ENCODE results near the gene PRKCE. TPM values are rescaled to one million over a fixed set of nuclear protein-coding genes. Genes with fewer than 3 reads are reported as not detected.
A peak's percentile ranks its signal among the peaks of the same experiment; 100 is the strongest.

The PRKCE gene
- total RNA-seq, 1 donor from 2014 or later = 12.0 TPM

DNA sequence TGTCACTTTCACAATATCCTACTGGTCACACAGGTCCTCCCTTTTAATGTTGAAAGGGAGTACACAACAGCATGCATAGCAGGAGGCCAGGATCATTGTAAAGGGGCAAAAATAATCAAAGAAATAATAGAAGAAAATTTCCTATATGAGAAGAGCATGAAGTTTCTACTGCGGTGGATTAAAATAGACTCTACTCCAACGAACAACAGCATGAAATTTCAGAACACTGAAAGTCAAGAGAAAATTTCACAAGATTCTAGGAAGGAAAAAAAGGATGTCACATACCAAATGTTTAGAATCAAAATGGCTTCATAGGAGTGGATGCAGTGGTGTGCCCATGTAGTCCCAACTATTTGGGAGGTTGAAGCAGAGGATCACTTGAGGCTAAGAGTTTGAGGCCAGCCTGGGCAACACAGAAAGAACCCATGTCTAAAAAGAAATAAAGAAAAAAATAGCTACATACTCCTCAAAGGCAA lies 573.7 kb downstream of the PRKCE start:
- Mint-ChIP-seq H3K9me3 (ENCODE audit: low read depth) (peaks cover 16% of the 10 kb centered on the region), H3K27me3 (ENCODE audit: low read depth) (peaks cover 3% of the 10 kb centered on the region), H3K36me3 (ENCODE audit: low read depth) (peaks cover 3% of the 10 kb centered on the region), H3K4me3 (ENCODE audit: unreplicated experiment) (no peak overlapping the region), H3K4me1 (ENCODE audit: low read depth) (peaks cover 28% of the 10 kb centered on the region), H3K27ac (ENCODE audit: unreplicated experiment) (peak overlapping the region; percentile 95)
- no peak for DNase-seq (ENCODE audit: low spot score)
- no peak for TF ChIP-seq CTCF (IDR thresholded peaks at IDR 0.05)

DNA sequence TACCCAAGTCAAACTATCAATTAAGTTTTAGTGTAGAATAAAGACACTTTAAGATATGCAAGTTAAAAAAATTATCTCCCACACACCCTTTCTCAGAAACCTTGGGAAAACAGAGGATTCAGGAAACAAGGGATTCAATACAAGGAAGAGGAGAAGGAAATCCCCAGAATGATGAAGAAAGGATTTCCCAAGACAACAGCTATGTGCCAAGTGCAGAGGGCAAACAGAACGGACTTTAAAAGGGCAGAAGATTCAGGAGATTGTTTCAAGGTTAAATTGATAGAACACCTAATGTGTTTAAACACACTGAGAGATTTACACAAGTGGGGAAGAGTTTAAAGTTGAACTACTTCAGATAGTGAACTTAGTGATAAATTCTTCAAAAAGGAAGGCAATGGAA lies 574.3 kb downstream of the PRKCE start:
- Mint-ChIP-seq H3K9me3 (ENCODE audit: low read depth) (peaks cover 16% of the 10 kb centered on the region), H3K4me3 (ENCODE audit: unreplicated experiment) (no peak overlapping the region), H3K4me1 (ENCODE audit: low read depth) (peaks cover 28% of the 10 kb centered on the region), H3K27me3 (ENCODE audit: low read depth) (peaks cover 2% of the 10 kb centered on the region), H3K36me3 (ENCODE audit: low read depth) (peaks cover 3% of the 10 kb centered on the region), H3K27ac (ENCODE audit: unreplicated experiment) (peak overlapping the region; percentile 37)
- TF ChIP-seq CTCF (IDR thresholded peaks at IDR 0.05) = no peak
- DNase-seq (ENCODE audit: low spot score) = no peak

DNA sequence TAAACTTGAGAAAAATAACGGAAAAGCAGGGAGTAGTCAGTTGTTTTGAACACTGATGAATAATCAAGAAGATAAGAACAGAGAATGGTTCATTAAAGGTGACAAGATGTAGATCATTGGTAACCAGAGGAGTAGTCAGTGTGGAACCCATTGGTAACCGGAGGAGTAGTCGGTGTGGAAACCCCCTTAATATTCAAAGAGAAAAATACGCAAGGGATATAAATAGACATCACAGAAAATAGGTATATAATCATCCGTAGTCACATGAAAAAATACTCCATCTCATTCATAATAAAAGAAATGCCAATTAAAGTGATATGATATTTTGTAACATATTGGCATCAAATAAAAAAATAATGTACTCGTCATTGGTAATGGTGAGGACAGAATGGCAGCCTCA lies 575.1 kb downstream of the PRKCE start:
- no peaks in the 10 kb centered on the region for H3K27me3 Mint-ChIP-seq (ENCODE audit: low read depth)
- H3K4me3 Mint-ChIP-seq (ENCODE audit: unreplicated experiment) = no peak overlapping the region
- no peak for DNase-seq (ENCODE audit: low spot score)
- TF ChIP-seq CTCF (IDR thresholded peaks at IDR 0.05) = no peak
- peaks cover 28% of the 10 kb centered on the region for H3K4me1 Mint-ChIP-seq (ENCODE audit: low read depth)
- H3K27ac Mint-ChIP-seq (ENCODE audit: unreplicated experiment) = no peak overlapping the region
- H3K36me3 Mint-ChIP-seq (ENCODE audit: low read depth) = peaks cover 2% of the 10 kb centered on the region
- peaks cover 16% of the 10 kb centered on the region for H3K9me3 Mint-ChIP-seq (ENCODE audit: low read depth)

GRCh38 chr2:46227022-46227421 lies 575.5 kb downstream of the PRKCE start:
- DNase-seq (ENCODE audit: low spot score) = no peak
- Mint-ChIP-seq H3K4me3 (ENCODE audit: unreplicated experiment) (no peak overlapping the region), H3K27ac (ENCODE audit: unreplicated experiment) (no peak overlapping the region), H3K27me3 (ENCODE audit: low read depth) (no peaks in the 10 kb centered on the region), H3K36me3 (ENCODE audit: low read depth) (peaks cover 2% of the 10 kb centered on the region), H3K9me3 (ENCODE audit: low read depth) (peaks cover 16% of the 10 kb centered on the region), H3K4me1 (ENCODE audit: low read depth) (peaks cover 28% of the 10 kb centered on the region)
- TF ChIP-seq CTCF (IDR thresholded peaks at IDR 0.05) = no peak

DNA sequence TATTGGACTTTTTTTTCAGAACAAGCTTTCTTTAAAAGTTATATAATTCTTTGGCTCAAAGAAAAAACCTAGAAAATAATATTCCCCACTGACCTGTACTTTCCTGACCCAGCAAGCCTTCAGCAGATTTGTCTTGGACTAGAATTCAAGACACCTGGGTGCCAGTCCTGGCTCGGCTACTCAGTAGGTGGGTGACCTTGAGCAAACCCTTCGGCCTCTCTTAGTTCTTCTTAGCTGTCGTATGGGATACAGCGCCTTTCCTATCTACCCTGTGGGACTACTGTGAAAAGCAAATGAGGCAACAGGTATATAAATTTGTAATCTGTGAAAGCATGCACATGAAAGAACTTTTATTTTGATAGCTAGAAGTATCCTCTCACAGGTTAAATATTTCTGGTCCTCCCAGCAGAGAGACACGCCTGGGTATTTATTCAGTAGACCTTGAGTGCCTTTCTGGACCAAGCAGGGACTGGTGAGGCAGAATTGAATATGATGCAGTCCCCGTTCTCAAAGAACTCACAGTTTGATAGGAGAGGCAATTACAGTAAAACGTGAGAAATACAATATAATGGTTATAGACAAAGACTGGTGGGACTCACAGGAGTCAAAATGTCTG lies 576.3 kb downstream of the PRKCE start:
- H3K27ac Mint-ChIP-seq (ENCODE audit: unreplicated experiment) = no peak overlapping the region
- H3K27me3 Mint-ChIP-seq (ENCODE audit: low read depth) = no peaks in the 10 kb centered on the region
- no peak for TF ChIP-seq CTCF (IDR thresholded peaks at IDR 0.05)
- H3K36me3 Mint-ChIP-seq (ENCODE audit: low read depth) = peaks cover 2% of the 10 kb centered on the region
- DNase-seq (ENCODE audit: low spot score) = no peak
- H3K9me3 Mint-ChIP-seq (ENCODE audit: low read depth) = peaks cover 13% of the 10 kb centered on the region
- no peak overlapping the region for H3K4me3 Mint-ChIP-seq (ENCODE audit: unreplicated experiment)
- H3K4me1 Mint-ChIP-seq (ENCODE audit: low read depth) = peaks cover 28% of the 10 kb centered on the region
